Liver (tissue), 9 donors: ENCODE measurements around the gene CAPN3. TPM values are rescaled to one million over a fixed set of nuclear protein-coding genes. Genes with fewer than 3 reads are reported as not detected.

Experiments
- DNase-seq: peaks from one replicate; pipeline ENCODE4 v3.0.0-alpha.2; 2017; ENCODE audit warnings: low spot score
- H3K27ac ChIP-seq, 2 donors: one replicate each; pipeline ENCODE4 v1.7.0; 2013; ENCODE audit warnings: inconsistent platforms in 2 of 2, low read length in 2 of 2, control low read depth in 1 of 2, low read depth in 1 of 2, mild to moderate bottlenecking in 1 of 2
- H3K27me3 ChIP-seq, 4 donors: one replicate each; pipeline versions ENCODE4 v1.6.1 to v1.7.0; 2013; ENCODE audit warnings: low read length in 3 of 4, inconsistent platforms in 1 of 4, mild to moderate bottlenecking in 1 of 4, moderate library complexity in 1 of 4; ENCODE audit not compliant: control insufficient read depth in 4 of 4, insufficient read depth in 4 of 4
- H3K36me3 ChIP-seq, 4 donors: one replicate each; pipeline versions ENCODE4 v1.6.1 to v1.7.0; 2013; ENCODE audit warnings: low read length in 3 of 4, mild to moderate bottlenecking in 3 of 4, low read depth in 1 of 4, moderate library complexity in 1 of 4; ENCODE audit not compliant: control insufficient read depth in 4 of 4, insufficient read depth in 3 of 4
- H3K4me1 ChIP-seq, 4 donors: one replicate each; pipeline versions ENCODE4 v1.6.1 to v1.7.0; 2013; ENCODE audit warnings: low read length in 3 of 4, mild to moderate bottlenecking in 3 of 4, moderate library complexity in 1 of 4; ENCODE audit not compliant: control insufficient read depth in 4 of 4, insufficient read depth in 4 of 4
- H3K4me3 ChIP-seq, 3 donors: one replicate each; pipeline versions ENCODE4 v1.6.1 to v1.7.0; 2013; ENCODE audit warnings: low read length in 3 of 3, control low read depth in 1 of 3, low read depth in 1 of 3, mild to moderate bottlenecking in 1 of 3
- H3K9ac ChIP-seq, 2 donors: one replicate each; pipeline ENCODE4 v1.7.0; 2013; ENCODE audit warnings: low read length in 2 of 2, mild to moderate bottlenecking in 2 of 2, moderate library complexity in 2 of 2, control low read depth in 1 of 2, low read depth in 1 of 2
- H3K9me3 ChIP-seq, 4 donors: one replicate each; pipeline versions ENCODE4 v1.6.1 to v1.7.0; 2013; ENCODE audit warnings: low read length in 3 of 4; ENCODE audit not compliant: control insufficient read depth in 4 of 4
- ATF3 ChIP-seq: IDR thresholded peaks from 2 replicates; pipeline ENCODE4 v1.6.1; 2016; ENCODE audit warnings: antibody characterized with exemption
- CTCF ChIP-seq: fragments of 150-350 bp; IDR thresholded peaks from 2 replicates; pipeline ENCODE4 v1.5.1; 2017; ENCODE audit warnings: improper control_type of control experiment, low read depth, low read length; ENCODE audit not compliant: missing input control
- FOXA1 ChIP-seq: IDR thresholded peaks from 2 replicates; pipeline ENCODE4 v1.6.1; 2016; ENCODE audit warnings: antibody characterized with exemption
- FOXA2 ChIP-seq: IDR thresholded peaks from 2 replicates; pipeline ENCODE4 v1.6.1; 2016; ENCODE audit warnings: antibody characterized with exemption
- GABPA ChIP-seq, 2 donors: IDR thresholded peaks in 1 of 2; conservative IDR thresholded peaks in 1 of 2; 2 replicates each; pipeline ENCODE4 v1.6.1; 2016; ENCODE audit warnings: antibody characterized with exemption in 2 of 2, mild to moderate bottlenecking in 1 of 2, moderate library complexity in 1 of 2
- HNF4A ChIP-seq, 2 donors: conservative IDR thresholded peaks; 2 replicates each; pipeline ENCODE4 v1.6.1; 2016; ENCODE audit warnings: antibody characterized with exemption in 2 of 2, mild to moderate bottlenecking in 2 of 2
- HNF4G ChIP-seq: IDR thresholded peaks from 2 replicates; pipeline ENCODE4 v1.6.1; 2016; ENCODE audit warnings: antibody characterized with exemption
- JUND ChIP-seq, 2 donors: IDR thresholded peaks; 2 replicates each; pipeline ENCODE4 v1.6.1; 2016; ENCODE audit warnings: antibody characterized with exemption in 2 of 2
- NR2F2 ChIP-seq: IDR thresholded peaks from 2 replicates; pipeline ENCODE4 v1.6.1; 2016; ENCODE audit warnings: antibody characterized with exemption
- RAD21 ChIP-seq, 2 donors: IDR thresholded peaks; 2 replicates each; pipeline ENCODE4 v1.6.1; 2016; ENCODE audit warnings: antibody characterized with exemption in 2 of 2, mild to moderate bottlenecking in 2 of 2
- REST ChIP-seq: IDR thresholded peaks from 2 replicates; pipeline ENCODE4 v1.6.1; 2016; ENCODE audit warnings: antibody characterized with exemption, mild to moderate bottlenecking
- RXRA ChIP-seq, 2 donors: IDR thresholded peaks; 2 replicates each; pipeline ENCODE4 v1.6.1; 2017 to 2018; ENCODE audit warnings: antibody characterized with exemption in 2 of 2, mild to moderate bottlenecking in 1 of 2
- SP1 ChIP-seq: IDR thresholded peaks from 2 replicates; pipeline ENCODE4 v1.6.1; 2018; ENCODE audit warnings: antibody characterized with exemption, mild to moderate bottlenecking
- TAF1 ChIP-seq: conservative IDR thresholded peaks from 2 replicates; pipeline ENCODE4 v1.6.1; 2016; ENCODE audit warnings: antibody characterized with exemption, mild to moderate bottlenecking
- YY1 ChIP-seq: IDR thresholded peaks from 2 replicates; pipeline ENCODE4 v1.6.1; 2016; ENCODE audit warnings: antibody characterized with exemption, mild to moderate bottlenecking
- WGBS: extraction: QIAGEN DNeasy Blood & Tissue Kit; methylation state at CpG from one replicate; pipeline ENCODE4 v1.1.7; 2013; 5-methylcytosine and 5-hydroxymethylcytosine counted together
- polyA plus RNA-seq, 2 donors: library from polyadenylated mRNA; stranded (reverse) in 1 of 2; unstranded in 1 of 2; fragments of 200-250 nt in 1 of 2; fragments of >200 nt in 1 of 2; fragmentation: Nextera tagmentation in 1 of 2; extraction: Ambion mirVana in 1 of 2; gene quantifications; one replicate each; pipeline versions ENCODE4 v1.2.1 to v1.2.3, GENCODE V29; 2013 to 2015
- total RNA-seq, 2 donors: library from RNA; depleted of rRNA; stranded (reverse); fragments of >200 nt; gene quantifications; one replicate each; pipeline ENCODE4 v1.2.3, GENCODE V29; 2014
- TF ChIP-seq, protein P1 (sequence below): IDR thresholded peaks from 2 replicates; pipeline ENCODE4 v1.6.1; 2016; ENCODE audit warnings: antibody characterized with exemption
- donor health status: healthy.
- donor health status: healthy.
- donor health status: healthy.
- donor health status: healthy.
- donor health status: healthy.

Gene CAPN3
- total and polyA plus RNA-seq, 4 donors: 2.0 to 6.1 (median 4.2) TPM

- Histone ChIP-seq H3K9ac (no peak overlapping the region), H3K36me3 (peaks cover 2 to 22% (median 5%) of the 10 kb centered on the region in 4 donors), H3K9me3 (no peaks in the 10 kb centered on the region), H3K27me3 (no peaks in the 10 kb centered on the region), H3K4me3 (no peak overlapping the region), H3K27ac (no peak overlapping the region), H3K4me1 (peaks cover 3 to 36% (median 25%) of the 10 kb centered on the region in 4 donors)
- DNase-seq: no peak
- WGBS: 63% methylated on average over 6 of the region's 6 CpGs
- TF ChIP-seq, protein P1, sequence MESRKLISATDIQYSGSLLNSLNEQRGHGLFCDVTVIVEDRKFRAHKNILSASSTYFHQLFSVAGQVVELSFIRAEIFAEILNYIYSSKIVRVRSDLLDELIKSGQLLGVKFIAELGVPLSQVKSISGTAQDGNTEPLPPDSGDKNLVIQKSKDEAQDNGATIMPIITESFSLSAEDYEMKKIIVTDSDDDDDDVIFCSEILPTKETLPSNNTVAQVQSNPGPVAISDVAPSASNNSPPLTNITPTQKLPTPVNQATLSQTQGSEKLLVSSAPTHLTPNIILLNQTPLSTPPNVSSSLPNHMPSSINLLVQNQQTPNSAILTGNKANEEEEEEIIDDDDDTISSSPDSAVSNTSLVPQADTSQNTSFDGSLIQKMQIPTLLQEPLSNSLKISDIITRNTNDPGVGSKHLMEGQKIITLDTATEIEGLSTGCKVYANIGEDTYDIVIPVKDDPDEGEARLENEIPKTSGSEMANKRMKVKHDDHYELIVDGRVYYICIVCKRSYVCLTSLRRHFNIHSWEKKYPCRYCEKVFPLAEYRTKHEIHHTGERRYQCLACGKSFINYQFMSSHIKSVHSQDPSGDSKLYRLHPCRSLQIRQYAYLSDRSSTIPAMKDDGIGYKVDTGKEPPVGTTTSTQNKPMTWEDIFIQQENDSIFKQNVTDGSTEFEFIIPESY: no peak
- TF ChIP-seq NR2F2: no peak
- no peak for TF ChIP-seq FOXA2
- TF ChIP-seq RAD21 (IDR thresholded peaks at IDR 0.05): no peak
- no peak for TF ChIP-seq CTCF
- TF ChIP-seq REST: no peak
- peak in 1 of 2 donors; percentile 50 for TF ChIP-seq RXRA (IDR thresholded peaks at IDR 0.05)
- TF ChIP-seq SP1: peak; percentile 36
- TF ChIP-seq JUND (IDR thresholded peaks at IDR 0.05): no peak
- peak; percentile 81 to 94 for TF ChIP-seq HNF4A (conservative IDR thresholded peaks at IDR 0.05)
- TF ChIP-seq HNF4G: peak; percentile 71
- no peak for TF ChIP-seq GABPA (IDR thresholded peaks at IDR 0.05 in 1 of 2, conservative IDR thresholded peaks at IDR 0.05 in 1 of 2)
These were observed 46.7 kb downstream of the CAPN3 start for GRCh38 chr15:42405863-42406482.

GRCh38 chr15:42408178-42408577, 48.9 kb downstream of the CAPN3 start:
- Histone ChIP-seq H3K36me3 (peaks cover 4 to 20% (median 7%) of the 10 kb centered on the region in 4 donors), H3K9me3 (no peaks in the 10 kb centered on the region), H3K27me3 (no peaks in the 10 kb centered on the region), H3K27ac (no peak overlapping the region), H3K4me1 (peaks cover 3 to 36% (median 25%) of the 10 kb centered on the region in 4 donors), H3K9ac (no peak overlapping the region), H3K4me3 (no peak overlapping the region)
- DNase-seq: no peak
- WGBS: 85% methylated on average over 4 of the region's 4 CpGs
- TF ChIP-seq, protein P1: no peak
- no peak for TF ChIP-seq ATF3
- no peak for TF ChIP-seq FOXA1
- TF ChIP-seq TAF1: no peak
- no peak for TF ChIP-seq GABPA (IDR thresholded peaks at IDR 0.05 in 1 of 2, conservative IDR thresholded peaks at IDR 0.05 in 1 of 2)
- TF ChIP-seq HNF4A (conservative IDR thresholded peaks at IDR 0.05): no peak
- TF ChIP-seq YY1: no peak
